Esophagus muscularis mucosa (tissue), 4 donors: ENCODE data around the gene PCDHGC5. TPM values are rescaled to one million over a fixed set of nuclear protein-coding genes. Genes with fewer than 3 reads are reported as not detected.

Source experiments
- DNase-seq: peaks from one replicate; pipeline ENCODE4 v3.0.0-alpha.2; 2017; ENCODE audit errors: extremely low spot score
- H3K27ac ChIP-seq, 4 donors: fragments of 200-600 bp; sonication (generic); replicated peaks in 1 of 4; 1 replicate in 3 of 4; 2 replicates in 1 of 4; pipeline ENCODE4 v1.5.1; 2016 to 2019; ENCODE audit warnings: mild to moderate bottlenecking in 1 of 4
- H3K27me3 ChIP-seq, 4 donors: fragments of 200-600 bp; sonication (generic); one replicate each; pipeline versions ENCODE4 v1.5.1 to v1.6.0; 2016 to 2019
- H3K36me3 ChIP-seq, 4 donors: fragments of 200-600 bp; sonication (generic); one replicate each; pipeline ENCODE4 v1.5.1; 2016 to 2019
- H3K4me1 ChIP-seq, 4 donors: fragments of 200-600 bp; sonication (generic); one replicate each; pipeline ENCODE4 v1.5.1; 2016 to 2019
- H3K4me3 ChIP-seq, 4 donors: fragments of 200-600 bp; sonication (generic); 1 replicate in 2 of 4; 2 replicates in 2 of 4; pipeline ENCODE4 v1.5.1; 2016 to 2019; ENCODE audit warnings: mild to moderate bottlenecking in 4 of 4, moderate library complexity in 1 of 4
- H3K9me3 ChIP-seq, 4 donors: fragments of 200-600 bp; sonication (generic); 1 replicate in 3 of 4; 2 replicates in 1 of 4; pipeline ENCODE4 v1.5.1; 2016 to 2019
- CTCF ChIP-seq, 3 experiments: fragments of 200-600 bp in 2 of 3; fragments of 450-650 bp in 1 of 3; sonication (generic) in 2 of 3; IDR thresholded peaks; one replicate each; pipeline ENCODE4 v1.5.1; 2017 to 2019; ENCODE audit warnings: antibody characterized with exemption in 3 of 3, mild to moderate bottlenecking in 2 of 3, moderate library complexity in 1 of 3
- EP300 ChIP-seq: sonication (generic); formaldehyde crosslinking; IDR thresholded peaks from one replicate; pipeline ENCODE4 v1.6.1; 2017; ENCODE audit warnings: antibody characterized with exemption
- POLR2A ChIP-seq: fragments of 450-650 bp; IDR thresholded peaks from one replicate; pipeline ENCODE4 v1.6.1; 2017; ENCODE audit warnings: antibody characterized with exemption, moderate library complexity, mild to moderate bottlenecking, low read depth
- POLR2AphosphoS5 ChIP-seq, 2 donors: sonication (generic); formaldehyde crosslinking; IDR thresholded peaks; one replicate each; pipeline ENCODE4 v1.6.1; 2017; ENCODE audit warnings: antibody characterized with exemption in 2 of 2
- WGBS: methylation state at CpG from one replicate; pipeline ENCODE4 v1.1.5; 2018; 5-methylcytosine and 5-hydroxymethylcytosine counted together
- intact Hi-C: fragments of 100-400 bp; cut with DNase I; formaldehyde crosslinking; loops from one replicate; pipeline ENCODE4 v1.15.1; 2023
- total RNA-seq, 4 donors: library from RNA; depleted of rRNA; stranded (reverse); fragments of >200 nt; gene quantifications; one replicate each; pipeline versions ENCODE4 v1.1.0 to v1.2.1, GENCODE V29; 2016

Gene PCDHGC5
- total RNA-seq, 4 donors from 2014 or later = 0.71 to 3.7 (median 1.4) TPM

- Histone ChIP-seq H3K36me3 (peaks cover 0 to 56% (median 32%) of the 10 kb centered on the region in 4 donors), H3K4me3 (no peak overlapping the region), H3K27ac (peak overlapping the region; percentile 50 to 65 (median 56)), H3K4me1 (peaks cover 60 to 83% (median 65%) of the 10 kb centered on the region in 4 donors), H3K27me3 (no peaks in the 10 kb centered on the region), H3K9me3 (no peaks in the 10 kb centered on the region)
- DNase-seq = no peak
- intact Hi-C loops = loop anchor here (10.0 kb wide), 1 partner anchor 107 kb away; the partner anchor contains the start of genes PCDHGA10 and PCDHGB7
- TF ChIP-seq EP300 (no peak), POLR2A (no peak), POLR2AphosphoS5 (IDR thresholded peaks at IDR 0.05) (peak; percentile 45 to 63), CTCF (IDR thresholded peaks at IDR 0.05) (no peak)
- 25% methylated on average over 2 of the region's 2 CpGs for WGBS
Measured at GRCh38 chr5:141521244-141521781, 32.4 kb downstream of the PCDHGC5 start.

DNA sequence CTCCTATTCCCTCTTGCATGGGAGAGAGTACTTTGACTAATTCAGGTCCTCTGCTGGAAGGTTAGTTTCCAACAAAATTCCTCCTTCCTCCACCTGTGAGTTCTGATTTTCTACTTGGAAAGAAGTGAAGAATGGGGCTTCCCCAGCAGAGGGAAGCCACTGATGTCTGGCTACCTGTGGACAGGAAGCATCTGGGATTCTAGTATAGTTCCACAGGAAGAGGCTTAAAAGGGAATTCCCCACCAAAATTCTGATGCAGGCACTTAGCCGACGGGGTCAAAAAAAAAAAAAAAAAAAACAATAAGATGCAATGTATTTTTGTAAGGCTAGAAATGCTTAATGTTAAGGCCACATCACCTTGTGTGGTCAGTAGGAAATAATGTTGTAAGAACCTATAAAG, 33.4 kb downstream of the PCDHGC5 start:
- WGBS = 42% methylated on average over 2 of the region's 2 CpGs
- H3K36me3 ChIP-seq = peaks cover 0 to 58% (median 35%) of the 10 kb centered on the region in 4 donors
- intact Hi-C loops = loop anchor here (10.0 kb wide), 1 partner anchor 108 kb away; the partner anchor contains the start of genes PCDHGA10 and PCDHGB7

GRCh38 chr5:141523991-141524390, 35.1 kb downstream of the PCDHGC5 start:
- no peaks in the 10 kb centered on the region for H3K9me3 ChIP-seq
- no peaks in the 10 kb centered on the region for H3K27me3 ChIP-seq
- TF ChIP-seq POLR2AphosphoS5 (IDR thresholded peaks at IDR 0.05) = no peak
- TF ChIP-seq EP300 = no peak
- TF ChIP-seq POLR2A = no peak
- WGBS = 78% methylated on average over 8 of the region's 8 CpGs
- H3K36me3 ChIP-seq = peaks cover 0 to 58% (median 35%) of the 10 kb centered on the region in 4 donors
- intact Hi-C loops = loop anchor here (1.0 to 10.0 kb wide), 3 partner anchors 35 to 109 kb away; partner anchors contain the start of genes PCDHGA10 and PCDHGB7
- DNase-seq = no peak
- H3K4me3 ChIP-seq = no peak overlapping the region
- H3K4me1 ChIP-seq = peaks cover 68 to 84% (median 77%) of the 10 kb centered on the region in 4 donors
- peak overlapping the region; percentile 25 to 83 (median 70) for H3K27ac ChIP-seq

More for the DNA sequence above, 33.4 kb downstream of the PCDHGC5 start:
- Histone ChIP-seq H3K27me3 (no peaks in the 10 kb centered on the region), H3K9me3 (no peaks in the 10 kb centered on the region), H3K4me3 (no peak overlapping the region), H3K4me1 (peaks cover 55 to 77% (median 67%) of the 10 kb centered on the region in 4 donors), H3K27ac (peak overlapping the region in 3 of 4 donors; percentile 55 to 65 (median 56))
- no peak for DNase-seq
- TF ChIP-seq POLR2AphosphoS5 (IDR thresholded peaks at IDR 0.05) (no peak), CTCF (IDR thresholded peaks at IDR 0.05) (no peak), POLR2A (no peak), EP300 (no peak)

DNA sequence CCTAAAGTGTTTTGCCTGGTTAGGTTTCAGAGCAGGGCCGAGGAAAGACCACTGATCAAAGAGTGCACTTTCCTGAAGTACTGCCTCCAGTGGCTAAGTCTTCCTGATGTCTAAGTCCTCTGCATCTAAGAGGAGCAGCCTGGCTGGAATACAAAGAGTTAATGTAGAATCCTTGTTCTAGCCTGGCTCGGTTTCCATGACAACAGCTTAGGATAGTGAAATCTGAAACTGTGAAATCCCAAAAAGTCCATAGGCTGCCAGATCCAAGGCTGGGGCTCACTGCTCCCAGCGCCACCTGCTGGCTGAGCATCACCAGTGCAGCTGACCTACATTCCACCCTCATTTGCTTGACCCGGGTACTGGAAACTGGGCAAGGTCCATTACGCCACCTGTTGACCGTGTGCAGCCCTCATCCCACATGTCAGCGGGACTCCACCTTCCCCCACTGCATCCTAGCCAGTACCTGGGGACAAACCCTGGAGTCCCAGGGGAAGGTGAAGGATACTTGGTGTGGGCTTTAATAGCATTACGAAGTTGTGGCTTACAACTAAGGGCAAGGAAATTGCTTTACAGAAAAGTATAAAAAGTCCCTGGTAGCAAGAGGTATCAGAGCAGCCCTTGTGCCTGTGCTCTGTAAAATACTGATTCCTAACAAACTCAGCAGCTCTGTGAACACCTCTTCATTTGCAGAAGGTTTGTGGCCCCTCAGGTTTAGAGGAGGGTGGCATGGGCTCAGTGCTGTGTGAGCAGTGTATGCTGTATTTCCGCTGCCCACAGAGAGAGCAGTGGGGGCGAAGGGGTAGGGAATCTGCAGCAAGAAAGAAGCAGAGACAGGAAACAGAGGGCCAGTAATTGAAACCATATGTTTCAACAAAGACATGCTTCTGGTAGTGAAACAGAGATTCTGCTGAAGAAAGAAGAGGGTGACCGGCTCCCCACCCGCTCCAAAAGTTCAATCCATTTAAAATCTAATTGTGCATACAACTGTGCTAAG, 36.0 kb downstream of the PCDHGC5 start:
- peak; percentile 80 to 91 for TF ChIP-seq POLR2AphosphoS5 (IDR thresholded peaks at IDR 0.05)
- TF ChIP-seq EP300 = no peak
- TF ChIP-seq POLR2A = no peak
- peak; percentile 99 to 100 (median 99) for TF ChIP-seq CTCF (IDR thresholded peaks at IDR 0.05)
- H3K27ac ChIP-seq = peak overlapping the region; percentile 73 to 83 (median 82)
- DNase-seq = peak; percentile 97
- H3K36me3 ChIP-seq = peaks cover 0 to 54% (median 31%) of the 10 kb centered on the region in 4 donors
- H3K4me3 ChIP-seq = no peak overlapping the region
- no peaks in the 10 kb centered on the region for H3K9me3 ChIP-seq
- intact Hi-C loops = loop anchor here (1.0 to 10.0 kb wide), 3 partner anchors 34 to 110 kb away; partner anchors contain the start of genes PCDHGA10 and PCDHGB7
- peaks cover 71 to 87% (median 78%) of the 10 kb centered on the region in 4 donors for H3K4me1 ChIP-seq
- H3K27me3 ChIP-seq = no peaks in the 10 kb centered on the region
- 28% methylated on average over 11 of the region's 12 CpGs for whole genome bisulfite sequencing
